ENCODE data around the gene RTTN.

DNA sequence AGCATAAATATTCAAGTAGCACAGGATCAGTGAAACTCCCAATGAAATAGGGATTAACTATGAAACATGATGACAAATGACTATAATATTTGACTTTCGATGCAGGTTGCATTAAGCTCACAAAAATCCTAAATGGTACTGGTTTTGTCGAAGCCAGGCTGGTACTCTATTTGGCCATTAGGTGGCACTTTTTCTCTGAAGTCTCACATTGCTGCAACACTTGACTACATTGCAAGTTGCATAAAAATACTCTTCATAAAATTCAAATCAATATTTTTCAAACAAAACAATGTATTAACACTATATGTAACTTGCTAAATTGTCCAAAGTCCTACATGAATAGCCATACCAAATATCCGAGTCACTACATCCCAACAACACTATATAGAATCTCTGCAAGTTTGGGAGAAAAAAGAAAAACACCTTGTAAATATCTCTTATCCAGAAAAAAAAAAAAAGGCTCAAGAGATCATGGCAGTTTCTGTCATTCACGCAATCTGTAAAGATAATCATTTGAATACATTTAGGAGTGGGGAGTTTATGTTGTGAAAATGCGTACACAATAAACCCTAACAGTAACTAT lies 9.5 kb downstream of the RTTN start:
- TF ChIP-seq, protein P1, sequence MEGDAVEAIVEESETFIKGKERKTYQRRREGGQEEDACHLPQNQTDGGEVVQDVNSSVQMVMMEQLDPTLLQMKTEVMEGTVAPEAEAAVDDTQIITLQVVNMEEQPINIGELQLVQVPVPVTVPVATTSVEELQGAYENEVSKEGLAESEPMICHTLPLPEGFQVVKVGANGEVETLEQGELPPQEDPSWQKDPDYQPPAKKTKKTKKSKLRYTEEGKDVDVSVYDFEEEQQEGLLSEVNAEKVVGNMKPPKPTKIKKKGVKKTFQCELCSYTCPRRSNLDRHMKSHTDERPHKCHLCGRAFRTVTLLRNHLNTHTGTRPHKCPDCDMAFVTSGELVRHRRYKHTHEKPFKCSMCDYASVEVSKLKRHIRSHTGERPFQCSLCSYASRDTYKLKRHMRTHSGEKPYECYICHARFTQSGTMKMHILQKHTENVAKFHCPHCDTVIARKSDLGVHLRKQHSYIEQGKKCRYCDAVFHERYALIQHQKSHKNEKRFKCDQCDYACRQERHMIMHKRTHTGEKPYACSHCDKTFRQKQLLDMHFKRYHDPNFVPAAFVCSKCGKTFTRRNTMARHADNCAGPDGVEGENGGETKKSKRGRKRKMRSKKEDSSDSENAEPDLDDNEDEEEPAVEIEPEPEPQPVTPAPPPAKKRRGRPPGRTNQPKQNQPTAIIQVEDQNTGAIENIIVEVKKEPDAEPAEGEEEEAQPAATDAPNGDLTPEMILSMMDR (IDR thresholded peaks at IDR 0.05), result peak; percentile 67 to 77 (median 73)
- no peak for TF ChIP-seq POLR2A (IDR thresholded peaks at IDR 0.05)

All from testis (tissue), 2 donors.